Measurements from ENCODE around the gene MAMSTR. TPM values are rescaled to one million over a fixed set of nuclear protein-coding genes. Genes with fewer than 3 reads are reported as not detected.
A peak's percentile ranks its signal among the peaks of the same experiment; 100 is the strongest.

The MAMSTR gene
- total RNA-seq, 1 experiment from 2014 or later, result 1.9 TPM

DNA sequence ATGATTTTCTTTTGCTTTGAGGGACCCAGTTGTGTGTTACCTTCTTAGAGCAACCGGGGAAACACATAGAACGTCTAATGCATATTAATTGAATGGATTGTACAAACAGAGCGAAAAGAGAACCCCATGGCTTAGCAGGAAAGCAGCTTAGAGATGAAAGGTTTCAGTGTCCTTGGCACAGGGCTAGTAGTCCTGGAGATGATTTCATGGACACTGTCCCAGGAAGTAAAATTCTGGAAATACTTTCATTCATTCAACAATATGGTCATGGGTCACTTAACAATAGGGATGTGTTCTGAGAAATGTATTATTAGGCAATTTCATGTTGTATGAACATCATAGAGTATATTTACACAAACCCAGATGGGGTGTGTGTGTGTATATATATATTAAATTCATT, 33.4 kb downstream of the MAMSTR start:
- ChIA-PET CTCF (no interaction called here), POLR2A (no interaction called here)
- no TSS peak for BruUV-seq (replicated peaks)
- TF ChIP-seq, protein P1, sequence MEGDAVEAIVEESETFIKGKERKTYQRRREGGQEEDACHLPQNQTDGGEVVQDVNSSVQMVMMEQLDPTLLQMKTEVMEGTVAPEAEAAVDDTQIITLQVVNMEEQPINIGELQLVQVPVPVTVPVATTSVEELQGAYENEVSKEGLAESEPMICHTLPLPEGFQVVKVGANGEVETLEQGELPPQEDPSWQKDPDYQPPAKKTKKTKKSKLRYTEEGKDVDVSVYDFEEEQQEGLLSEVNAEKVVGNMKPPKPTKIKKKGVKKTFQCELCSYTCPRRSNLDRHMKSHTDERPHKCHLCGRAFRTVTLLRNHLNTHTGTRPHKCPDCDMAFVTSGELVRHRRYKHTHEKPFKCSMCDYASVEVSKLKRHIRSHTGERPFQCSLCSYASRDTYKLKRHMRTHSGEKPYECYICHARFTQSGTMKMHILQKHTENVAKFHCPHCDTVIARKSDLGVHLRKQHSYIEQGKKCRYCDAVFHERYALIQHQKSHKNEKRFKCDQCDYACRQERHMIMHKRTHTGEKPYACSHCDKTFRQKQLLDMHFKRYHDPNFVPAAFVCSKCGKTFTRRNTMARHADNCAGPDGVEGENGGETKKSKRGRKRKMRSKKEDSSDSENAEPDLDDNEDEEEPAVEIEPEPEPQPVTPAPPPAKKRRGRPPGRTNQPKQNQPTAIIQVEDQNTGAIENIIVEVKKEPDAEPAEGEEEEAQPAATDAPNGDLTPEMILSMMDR (IDR thresholded peaks at IDR 0.05; ENCODE audit: insufficient read depth in 1 of 2, low read depth in 1 of 2, low read length in 1 of 2, severe bottlenecking in 1 of 2, unreplicated experiment in 1 of 2), result no peak
- H3K9me3 Mint-ChIP-seq (ENCODE audit: unreplicated experiment), result no peaks in the 10 kb centered on the region
- no peak for DNase-seq
- intact Hi-C loops (cut with micrococcal nuclease; ENCODE audit: unreplicated experiment), result loop anchor here (5.0 kb wide), 1 partner anchor 39 kb away; the partner anchor contains the start of gene CA11
- H3K4me1 ChIP-seq, result peaks cover 36% of the 10 kb centered on the region
- H3K4me3 Mint-ChIP-seq (ENCODE audit: unreplicated experiment), result no peak overlapping the region
- H3K4me3 ChIP-seq (ENCODE audit: low read depth, low read length), result no peak overlapping the region
- H3K27ac Mint-ChIP-seq (ENCODE audit: unreplicated experiment), result peak overlapping the region; percentile 54
- no peaks in the 10 kb centered on the region for H3K27me3 ChIP-seq (replicated peaks; ENCODE audit: control insufficient read depth, insufficient read depth, low read length)
- H3K27me3 Mint-ChIP-seq (ENCODE audit: insufficient read depth, unreplicated experiment), result no peaks in the 10 kb centered on the region
- no peaks in the 10 kb centered on the region for H3K9me3 ChIP-seq
- H3K36me3 ChIP-seq (ENCODE audit: control insufficient read depth, insufficient read depth, low read length), result no peaks in the 10 kb centered on the region
- peaks cover 11% of the 10 kb centered on the region for H3K4me1 Mint-ChIP-seq (ENCODE audit: low read depth, unreplicated experiment)
- no peaks in the 10 kb centered on the region for H3K36me3 Mint-ChIP-seq (ENCODE audit: insufficient read depth, unreplicated experiment)

GRCh38 chr19:48685583-48685982, 33.9 kb downstream of the MAMSTR start:
- Histone ChIP-seq H3K9me3 (no peaks in the 10 kb centered on the region), H3K4me3 (ENCODE audit: low read depth, low read length) (no peak overlapping the region), H3K36me3 (ENCODE audit: control insufficient read depth, insufficient read depth, low read length) (no peaks in the 10 kb centered on the region), H3K27me3 (replicated peaks; ENCODE audit: control insufficient read depth, insufficient read depth, low read length) (no peaks in the 10 kb centered on the region), H3K4me1 (peaks cover 39% of the 10 kb centered on the region)
- BruUV-seq (replicated peaks), result no TSS peak
- peak overlapping the region; percentile 11 for H3K4me3 Mint-ChIP-seq (ENCODE audit: unreplicated experiment)
- TF ChIP-seq, protein P1 (IDR thresholded peaks at IDR 0.05; ENCODE audit: insufficient read depth in 1 of 2, low read depth in 1 of 2, low read length in 1 of 2, severe bottlenecking in 1 of 2, unreplicated experiment in 1 of 2), result no peak
- peak; percentile 68 to 74 for DNase-seq
- H3K9me3 Mint-ChIP-seq (ENCODE audit: unreplicated experiment), result no peaks in the 10 kb centered on the region
- peaks cover 11% of the 10 kb centered on the region for H3K4me1 Mint-ChIP-seq (ENCODE audit: low read depth, unreplicated experiment)
- H3K36me3 Mint-ChIP-seq (ENCODE audit: insufficient read depth, unreplicated experiment), result no peaks in the 10 kb centered on the region
- no peaks in the 10 kb centered on the region for H3K27me3 Mint-ChIP-seq (ENCODE audit: insufficient read depth, unreplicated experiment)
- H3K27ac Mint-ChIP-seq (ENCODE audit: unreplicated experiment), result peak overlapping the region; percentile 54
- CTCF ChIA-PET, result no interaction called here
- POLR2A ChIA-PET, result no interaction called here
- intact Hi-C loops (cut with micrococcal nuclease; ENCODE audit: unreplicated experiment), result loop anchor here (5.0 kb wide), 1 partner anchor 38 kb away; the partner anchor contains the start of gene CA11

- no peaks in the 10 kb centered on the region for H3K27me3 Mint-ChIP-seq (ENCODE audit: insufficient read depth, unreplicated experiment)
- DNase-seq, result no peak
- H3K4me3 Mint-ChIP-seq (ENCODE audit: unreplicated experiment), result no peak overlapping the region
- no peaks in the 10 kb centered on the region for H3K36me3 Mint-ChIP-seq (ENCODE audit: insufficient read depth, unreplicated experiment)
- POLR2A ChIA-PET, result no interaction called here
- intact Hi-C loops (cut with micrococcal nuclease; ENCODE audit: unreplicated experiment), result no loop called here
- no peak overlapping the region for H3K27ac Mint-ChIP-seq (ENCODE audit: unreplicated experiment)
- Histone ChIP-seq H3K4me1 (peaks cover 38% of the 10 kb centered on the region), H3K9me3 (no peaks in the 10 kb centered on the region), H3K27me3 (replicated peaks; ENCODE audit: control insufficient read depth, insufficient read depth, low read length) (no peaks in the 10 kb centered on the region), H3K4me3 (ENCODE audit: low read depth, low read length) (no peak overlapping the region), H3K36me3 (ENCODE audit: control insufficient read depth, insufficient read depth, low read length) (no peaks in the 10 kb centered on the region)
- no peaks in the 10 kb centered on the region for H3K9me3 Mint-ChIP-seq (ENCODE audit: unreplicated experiment)
- H3K4me1 Mint-ChIP-seq (ENCODE audit: low read depth, unreplicated experiment), result peaks cover 11% of the 10 kb centered on the region
- CTCF ChIA-PET, result no interaction called here
- TF ChIP-seq, protein P1 (IDR thresholded peaks at IDR 0.05; ENCODE audit: insufficient read depth in 1 of 2, low read depth in 1 of 2, low read length in 1 of 2, severe bottlenecking in 1 of 2, unreplicated experiment in 1 of 2), result no peak
- BruUV-seq (replicated peaks), result no TSS peak
Observed at GRCh38 chr19:48683349-48683748, 36.2 kb downstream of the MAMSTR start.
